ENCODE data around the gene TEX29.

DNA sequence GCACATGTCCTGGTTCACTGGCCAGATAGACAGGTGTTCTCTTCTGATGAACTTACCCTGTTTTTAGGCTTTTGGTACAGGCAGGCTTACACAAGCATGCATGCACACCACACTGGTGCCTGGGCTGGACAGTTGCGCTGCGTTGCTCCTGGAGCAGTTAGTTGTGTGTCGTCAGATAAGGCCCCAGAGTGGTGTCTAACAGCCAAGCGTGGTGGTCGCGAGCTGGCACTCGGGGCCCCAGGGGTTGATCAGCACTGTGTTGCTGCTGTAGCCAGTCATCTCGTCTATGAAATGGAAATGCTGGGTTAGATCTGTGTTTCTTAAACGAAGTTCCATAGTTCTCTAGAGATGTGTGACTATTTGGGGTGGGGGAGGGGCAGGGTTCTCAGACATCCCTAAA lies 24.6 kb upstream of the TEX29 start:
- no peak for TF ChIP-seq EZH2 (IDR thresholded peaks at IDR 0.05; ENCODE audit: borderline replicate concordance, insufficient read depth, low read length, poor library complexity, severe bottlenecking)
- TF ChIP-seq, protein P1, sequence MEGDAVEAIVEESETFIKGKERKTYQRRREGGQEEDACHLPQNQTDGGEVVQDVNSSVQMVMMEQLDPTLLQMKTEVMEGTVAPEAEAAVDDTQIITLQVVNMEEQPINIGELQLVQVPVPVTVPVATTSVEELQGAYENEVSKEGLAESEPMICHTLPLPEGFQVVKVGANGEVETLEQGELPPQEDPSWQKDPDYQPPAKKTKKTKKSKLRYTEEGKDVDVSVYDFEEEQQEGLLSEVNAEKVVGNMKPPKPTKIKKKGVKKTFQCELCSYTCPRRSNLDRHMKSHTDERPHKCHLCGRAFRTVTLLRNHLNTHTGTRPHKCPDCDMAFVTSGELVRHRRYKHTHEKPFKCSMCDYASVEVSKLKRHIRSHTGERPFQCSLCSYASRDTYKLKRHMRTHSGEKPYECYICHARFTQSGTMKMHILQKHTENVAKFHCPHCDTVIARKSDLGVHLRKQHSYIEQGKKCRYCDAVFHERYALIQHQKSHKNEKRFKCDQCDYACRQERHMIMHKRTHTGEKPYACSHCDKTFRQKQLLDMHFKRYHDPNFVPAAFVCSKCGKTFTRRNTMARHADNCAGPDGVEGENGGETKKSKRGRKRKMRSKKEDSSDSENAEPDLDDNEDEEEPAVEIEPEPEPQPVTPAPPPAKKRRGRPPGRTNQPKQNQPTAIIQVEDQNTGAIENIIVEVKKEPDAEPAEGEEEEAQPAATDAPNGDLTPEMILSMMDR (IDR thresholded peaks at IDR 0.05; ENCODE audit: poor library complexity, severe bottlenecking) = no peak
- no peak for TF ChIP-seq EP300 (conservative IDR thresholded peaks at IDR 0.05; ENCODE audit: poor library complexity, severe bottlenecking)
- no peak for TF ChIP-seq POLR2AphosphoS5 (IDR thresholded peaks at IDR 0.05)
- TF ChIP-seq, protein P2, sequence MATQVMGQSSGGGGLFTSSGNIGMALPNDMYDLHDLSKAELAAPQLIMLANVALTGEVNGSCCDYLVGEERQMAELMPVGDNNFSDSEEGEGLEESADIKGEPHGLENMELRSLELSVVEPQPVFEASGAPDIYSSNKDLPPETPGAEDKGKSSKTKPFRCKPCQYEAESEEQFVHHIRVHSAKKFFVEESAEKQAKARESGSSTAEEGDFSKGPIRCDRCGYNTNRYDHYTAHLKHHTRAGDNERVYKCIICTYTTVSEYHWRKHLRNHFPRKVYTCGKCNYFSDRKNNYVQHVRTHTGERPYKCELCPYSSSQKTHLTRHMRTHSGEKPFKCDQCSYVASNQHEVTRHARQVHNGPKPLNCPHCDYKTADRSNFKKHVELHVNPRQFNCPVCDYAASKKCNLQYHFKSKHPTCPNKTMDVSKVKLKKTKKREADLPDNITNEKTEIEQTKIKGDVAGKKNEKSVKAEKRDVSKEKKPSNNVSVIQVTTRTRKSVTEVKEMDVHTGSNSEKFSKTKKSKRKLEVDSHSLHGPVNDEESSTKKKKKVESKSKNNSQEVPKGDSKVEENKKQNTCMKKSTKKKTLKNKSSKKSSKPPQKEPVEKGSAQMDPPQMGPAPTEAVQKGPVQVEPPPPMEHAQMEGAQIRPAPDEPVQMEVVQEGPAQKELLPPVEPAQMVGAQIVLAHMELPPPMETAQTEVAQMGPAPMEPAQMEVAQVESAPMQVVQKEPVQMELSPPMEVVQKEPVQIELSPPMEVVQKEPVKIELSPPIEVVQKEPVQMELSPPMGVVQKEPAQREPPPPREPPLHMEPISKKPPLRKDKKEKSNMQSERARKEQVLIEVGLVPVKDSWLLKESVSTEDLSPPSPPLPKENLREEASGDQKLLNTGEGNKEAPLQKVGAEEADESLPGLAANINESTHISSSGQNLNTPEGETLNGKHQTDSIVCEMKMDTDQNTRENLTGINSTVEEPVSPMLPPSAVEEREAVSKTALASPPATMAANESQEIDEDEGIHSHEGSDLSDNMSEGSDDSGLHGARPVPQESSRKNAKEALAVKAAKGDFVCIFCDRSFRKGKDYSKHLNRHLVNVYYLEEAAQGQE (IDR thresholded peaks at IDR 0.05; ENCODE audit: borderline replicate concordance) = no peak
- no peak for TF ChIP-seq MXI1 (conservative IDR thresholded peaks at IDR 0.05; ENCODE audit: poor library complexity, severe bottlenecking)
- no peak for TF ChIP-seq SMC3 (conservative IDR thresholded peaks at IDR 0.05; ENCODE audit: poor library complexity)
- TF ChIP-seq RAD21 (conservative IDR thresholded peaks at IDR 0.05) = no peak
